Activated CD4-positive, CD25-positive, alpha-beta regulatory T cell treated with anti-CD3 and anti-CD28 coated beads, Interleukin-2, amount 50 U/mL, for 72 hours (primary cell): Measurements from ENCODE around the gene FRS2.

ENCODE experiments used
- DNase-seq: peaks from one replicate; pipeline ENCODE4 v3.0.0; 2021

FRS2 gene

DNA sequence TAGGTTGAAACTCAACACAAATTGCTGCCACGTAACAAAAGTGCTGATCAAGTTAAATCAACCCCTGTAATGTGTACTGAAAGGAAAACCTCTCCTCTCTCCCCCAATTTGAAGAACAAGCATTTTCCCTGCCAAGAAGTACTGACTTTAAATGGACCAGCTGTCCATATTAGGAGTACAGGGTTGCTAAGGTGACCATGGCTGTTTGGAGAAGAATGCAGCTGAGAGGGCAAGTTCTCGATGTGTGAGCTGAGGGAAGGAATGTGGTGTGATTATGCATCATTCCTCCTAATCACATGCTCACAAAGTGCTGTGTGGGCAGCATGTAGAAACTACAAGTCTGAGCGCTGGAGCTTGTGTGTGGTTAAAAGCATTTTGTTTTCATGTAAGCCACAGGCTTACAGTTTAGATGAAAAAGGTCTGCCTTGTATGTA is 64.2 kb downstream of the FRS2 start:
- DNase-seq = no peak

DNA sequence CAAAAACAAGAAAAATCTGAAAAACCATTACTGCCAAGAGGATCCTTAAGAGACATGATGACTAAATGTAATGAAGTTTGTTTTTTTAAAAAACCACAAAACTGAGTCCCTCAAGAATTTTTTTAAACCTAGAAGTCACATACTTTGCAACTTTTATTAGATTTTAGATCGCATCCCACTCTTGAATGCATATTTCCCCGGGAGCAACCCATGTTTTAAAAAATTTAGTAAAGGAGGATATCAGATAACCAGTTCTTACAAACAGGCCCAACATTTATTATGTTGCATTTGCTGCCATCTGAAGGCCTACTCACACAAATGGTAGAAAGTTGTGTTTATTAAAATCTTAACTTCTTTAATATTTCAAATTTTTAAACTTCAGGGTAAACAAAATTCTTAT is 70.8 kb downstream of the FRS2 start:
- DNase-seq = no peak

DNA sequence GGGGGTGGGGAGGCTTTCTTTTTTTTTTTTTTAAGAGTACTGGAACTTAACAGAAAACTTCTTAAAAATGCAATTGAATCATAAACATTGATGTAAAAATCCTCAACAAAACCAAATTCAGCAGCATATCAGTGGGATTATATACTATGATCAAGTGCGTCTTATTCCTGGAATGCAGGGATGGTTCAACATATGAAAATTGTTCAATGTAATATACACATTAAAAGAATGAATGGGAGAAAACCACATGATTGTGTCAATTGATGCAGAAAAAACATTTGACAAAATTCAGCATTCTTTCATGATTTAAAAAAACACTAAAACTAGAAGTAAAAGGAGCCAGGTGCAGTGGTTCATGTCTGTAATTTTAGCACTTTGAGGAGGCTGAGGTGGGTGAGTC is 73.9 kb downstream of the FRS2 start:
- no peak for DNase-seq

DNA sequence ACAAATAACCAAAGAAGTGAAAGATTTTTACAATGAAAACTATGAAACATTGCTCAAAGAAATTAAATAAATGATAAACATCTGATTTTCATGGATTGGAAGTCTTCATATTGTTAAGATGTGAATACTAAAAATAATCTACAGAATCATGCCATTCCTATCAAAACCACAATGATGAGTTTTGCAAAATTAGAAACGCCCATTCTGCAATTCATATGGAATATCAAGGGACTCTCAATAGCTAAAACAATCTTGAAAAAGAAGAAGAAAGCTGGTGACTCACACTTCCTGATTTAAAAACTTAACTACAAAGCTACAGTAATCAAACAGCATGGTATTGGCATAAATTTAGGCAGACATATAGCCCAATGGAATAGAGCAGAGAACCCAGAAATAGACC is 74.9 kb downstream of the FRS2 start:
- DNase-seq = no peak

DNA sequence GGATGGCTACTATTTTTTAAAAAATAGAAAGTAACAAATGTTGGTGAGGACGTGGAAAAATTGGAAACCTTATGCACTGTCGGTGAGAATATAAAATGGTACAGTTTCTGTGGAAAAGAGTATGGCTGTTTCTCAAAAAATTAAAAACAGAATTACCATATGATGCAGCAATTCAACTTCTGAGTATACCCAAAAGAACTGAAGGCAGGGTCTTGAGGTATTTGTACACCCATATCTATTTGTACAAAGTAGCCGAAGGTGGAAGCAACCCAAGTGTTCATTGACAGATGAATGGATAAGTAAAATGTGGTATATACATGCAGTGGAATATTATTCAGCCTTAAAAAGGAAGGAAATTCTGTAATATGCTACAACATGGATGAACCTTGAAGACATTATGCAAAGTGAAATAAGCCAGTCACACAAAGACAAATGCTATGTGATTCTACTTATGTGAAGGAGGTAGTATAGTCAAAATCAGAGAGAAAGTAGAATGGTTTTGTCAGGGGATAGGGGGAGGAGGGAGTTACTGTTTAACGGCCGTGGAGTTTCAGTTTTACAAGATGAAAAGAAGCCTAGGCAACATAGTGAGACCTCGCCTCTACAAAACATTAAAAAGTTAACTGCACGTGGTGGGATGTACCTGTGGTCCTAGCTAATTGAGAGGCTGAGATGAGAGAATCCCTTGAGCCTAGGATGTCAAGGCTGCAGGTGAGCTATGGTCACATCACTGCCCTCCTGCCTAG is 76.7 kb downstream of the FRS2 start:
- DNase-seq = no peak

DNA sequence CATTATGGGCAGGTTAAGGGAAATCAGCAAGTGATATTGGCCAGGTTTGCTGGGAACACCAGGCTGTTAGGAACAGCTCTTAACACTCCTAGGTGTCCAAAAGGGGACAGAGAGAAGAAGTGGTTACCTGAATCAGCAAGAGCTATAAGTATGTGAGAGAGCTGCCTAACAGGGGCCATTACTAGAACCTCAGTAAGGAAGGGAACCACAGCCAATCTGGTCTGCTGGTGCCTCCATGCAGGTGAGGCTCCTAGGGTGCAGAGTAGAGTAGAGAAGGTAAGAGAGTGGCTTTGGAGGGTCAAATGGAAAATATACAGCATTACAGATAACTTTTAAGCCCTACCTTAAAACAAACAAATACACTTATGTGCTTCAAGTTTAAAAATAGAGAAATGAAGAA is 78.5 kb downstream of the FRS2 start:
- no peak for DNase-seq

DNA sequence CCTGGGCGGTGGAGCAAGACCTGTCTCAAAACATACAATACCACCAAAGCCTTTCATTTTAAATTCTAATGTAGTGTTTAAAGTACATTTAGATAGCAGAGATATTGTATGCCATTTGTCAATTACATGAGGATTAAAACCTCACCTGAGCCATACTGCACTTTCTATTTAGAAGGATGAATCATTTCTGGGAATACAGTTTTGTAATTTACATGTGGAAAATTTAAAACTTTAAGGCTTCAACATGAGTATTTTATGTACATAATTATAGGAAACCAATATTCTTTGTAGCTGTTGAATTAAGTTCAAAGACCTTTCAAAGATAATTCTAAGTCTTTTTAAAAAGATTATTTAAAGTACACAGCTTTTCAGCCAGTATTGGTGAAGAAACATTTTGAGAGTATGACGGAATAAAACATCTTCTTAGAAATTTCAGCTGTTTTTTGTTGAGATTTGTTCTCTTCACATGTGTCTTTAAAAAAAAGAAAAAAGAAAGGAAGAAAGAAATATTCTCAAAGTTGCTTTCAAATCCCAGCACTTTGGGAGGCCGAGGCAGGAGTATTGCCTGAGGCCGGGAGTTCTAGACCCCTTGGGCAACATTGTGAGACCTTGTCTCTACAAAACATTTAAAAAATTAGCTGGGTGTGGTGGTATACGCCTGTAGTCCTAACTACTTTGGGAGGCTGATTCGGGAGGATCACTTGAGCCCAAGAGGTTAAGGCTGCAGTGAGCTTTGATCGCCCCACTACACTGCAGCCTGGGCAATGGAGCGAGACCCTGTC is 80.6 kb downstream of the FRS2 start:
- DNase-seq = no peak

DNA sequence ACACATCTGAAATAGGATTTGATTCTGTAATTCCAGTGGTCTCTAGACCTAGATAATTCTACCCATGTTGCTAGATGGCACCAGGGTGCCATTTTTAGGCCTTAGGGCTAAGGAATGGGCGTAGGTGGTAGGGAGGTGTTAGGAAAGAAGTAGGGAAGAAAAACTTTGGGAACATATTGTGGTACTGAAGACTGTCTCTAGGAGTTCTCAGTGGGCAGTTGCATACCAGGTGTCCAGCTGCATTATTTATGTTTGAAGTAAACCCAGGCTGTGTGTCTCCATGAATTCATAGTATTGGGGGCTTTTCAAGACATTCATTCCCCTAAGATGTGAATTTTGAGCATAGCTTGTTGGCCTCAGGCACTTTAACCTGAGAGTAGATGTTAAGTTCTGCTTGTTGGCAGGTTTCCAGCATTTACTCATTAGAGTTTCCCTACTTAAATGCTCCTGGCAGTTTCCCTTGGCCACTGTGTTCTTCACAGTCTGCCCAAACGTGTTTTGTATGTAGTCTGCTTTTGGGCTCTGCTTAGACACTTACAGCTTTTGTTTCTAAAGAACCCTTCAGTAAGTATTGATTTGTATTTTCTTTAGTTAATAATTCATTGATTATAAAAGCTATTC is 83.5 kb downstream of the FRS2 start:
- DNase-seq = no peak

DNA sequence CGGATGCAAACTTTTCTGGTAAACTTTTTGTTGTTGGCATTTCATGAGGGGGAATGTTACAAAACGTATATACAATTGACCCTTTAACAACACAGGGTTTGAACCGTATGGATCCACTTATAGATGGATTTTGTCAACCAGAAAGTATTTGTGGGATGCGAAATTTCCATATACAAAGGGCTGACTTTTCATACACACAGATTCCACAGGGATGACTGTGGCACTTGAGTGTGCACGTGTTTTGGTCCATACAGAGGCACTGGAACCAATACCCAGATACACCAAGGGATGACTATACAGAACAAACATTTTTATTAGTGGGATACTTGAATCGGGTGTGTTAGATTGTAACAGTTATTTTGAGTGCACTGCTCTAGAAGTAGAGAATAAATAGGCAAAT is 85.3 kb downstream of the FRS2 start:
- DNase-seq = no peak

DNA sequence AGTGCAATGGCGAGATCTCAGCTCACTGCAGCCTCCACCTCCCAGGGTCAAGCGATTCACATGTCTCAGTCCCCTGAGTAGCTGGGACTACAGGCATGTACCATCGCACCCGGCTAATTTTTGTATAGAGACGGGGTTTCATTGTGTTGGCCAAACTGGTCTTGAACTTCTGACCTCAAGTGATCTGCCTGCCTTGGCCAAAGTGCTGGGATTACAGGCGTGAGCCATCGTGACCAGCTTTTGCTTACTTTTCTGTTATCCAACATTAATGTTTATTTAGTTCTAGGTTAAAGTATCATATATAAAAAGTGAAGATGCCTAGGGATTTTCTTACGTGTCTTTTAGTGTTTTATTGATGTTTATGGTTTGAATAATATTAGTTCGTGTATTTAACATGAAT is 86.2 kb downstream of the FRS2 start:
- DNase-seq = no peak

DNA sequence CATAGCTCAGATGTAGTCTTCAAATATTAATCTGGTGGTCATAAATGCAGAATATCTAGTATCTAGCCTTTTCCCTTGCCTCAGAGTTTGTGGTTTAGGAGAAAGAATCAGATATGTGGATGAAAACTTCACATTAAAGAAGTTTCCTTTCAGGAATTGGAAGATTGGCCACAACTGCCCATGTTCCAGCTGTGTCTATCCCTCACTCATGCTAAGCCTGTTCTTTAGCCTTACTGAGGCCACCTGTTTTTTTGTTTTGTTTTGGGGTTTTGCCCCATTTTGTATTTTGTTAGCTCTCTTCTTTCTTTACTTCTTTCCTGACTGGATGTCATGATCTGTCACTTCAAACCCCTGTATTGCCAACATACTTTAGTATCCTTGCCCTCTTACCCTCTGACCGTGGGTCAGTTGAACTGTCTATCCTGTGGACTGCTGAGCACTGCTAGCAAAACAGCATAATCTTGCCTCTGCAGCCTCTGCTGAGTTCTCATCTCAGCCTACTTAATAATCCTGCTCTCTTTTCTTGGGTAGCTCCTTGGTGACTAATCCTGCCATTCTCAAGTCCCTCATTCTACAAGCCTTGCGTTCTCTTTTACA is 93.1 kb downstream of the FRS2 start:
- DNase-seq = no peak

DNA sequence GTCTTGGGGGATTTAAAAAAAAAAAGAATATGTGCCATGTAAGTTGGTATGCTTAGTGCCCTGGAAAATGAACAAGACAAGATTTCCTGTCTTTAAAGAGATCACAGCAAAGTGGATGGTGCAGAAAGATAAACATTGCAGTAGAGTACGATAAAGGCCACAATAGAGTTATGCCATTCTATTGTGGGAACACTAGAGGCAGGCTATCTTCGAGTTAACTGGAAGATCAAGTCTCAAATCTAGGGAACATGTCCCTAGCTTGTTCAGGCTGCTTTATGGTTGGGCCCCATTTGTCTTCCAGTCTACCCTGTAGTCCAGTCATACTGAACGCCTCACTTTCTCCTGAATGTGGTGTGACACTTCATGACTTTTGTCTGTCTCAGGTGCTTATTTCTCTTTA is 96.4 kb downstream of the FRS2 start:
- DNase-seq = no peak

DNA sequence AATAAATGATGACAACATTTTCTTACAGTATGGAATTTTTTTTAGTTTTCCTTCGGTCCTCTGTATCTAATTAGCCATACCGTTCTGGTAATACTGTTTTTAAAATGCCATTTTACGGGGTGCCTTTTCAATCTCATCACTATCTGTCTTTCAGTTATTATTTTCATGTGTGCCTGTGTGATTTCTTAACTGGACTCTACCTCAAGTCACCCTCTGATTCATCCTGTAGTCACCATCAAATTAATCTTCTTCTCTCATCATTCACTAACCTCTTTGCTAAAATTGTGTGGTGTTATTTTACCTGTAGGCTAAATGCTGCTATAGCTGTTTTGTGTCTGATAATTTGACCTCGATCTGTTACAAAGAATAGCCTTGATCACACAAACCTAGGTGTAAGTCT is 99.0 kb downstream of the FRS2 start:
- no peak for DNase-seq

DNA sequence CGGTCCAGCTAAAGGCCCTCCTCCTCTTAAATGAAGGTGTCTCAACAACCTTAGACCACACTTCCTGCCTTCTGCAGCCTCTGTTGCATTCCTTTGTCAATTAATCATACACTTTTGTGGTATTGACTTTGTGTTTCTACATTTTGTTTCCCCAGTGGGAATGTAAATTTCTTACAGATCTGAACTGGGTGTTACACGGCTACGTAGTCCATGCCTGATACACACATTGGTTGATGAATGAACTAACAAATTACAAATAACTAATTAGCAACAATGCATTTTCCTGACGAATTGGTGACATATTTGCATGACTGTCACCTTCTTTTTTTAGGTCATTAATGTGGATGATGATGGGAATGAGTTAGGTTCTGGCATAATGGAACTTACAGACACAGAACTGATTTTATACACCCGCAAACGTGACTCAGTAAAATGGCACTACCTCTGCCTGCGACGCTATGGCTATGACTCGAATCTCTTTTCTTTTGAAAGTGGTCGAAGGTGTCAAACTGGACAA is 99.9 kb downstream of the FRS2 start:
- DNase-seq = no peak

DNA sequence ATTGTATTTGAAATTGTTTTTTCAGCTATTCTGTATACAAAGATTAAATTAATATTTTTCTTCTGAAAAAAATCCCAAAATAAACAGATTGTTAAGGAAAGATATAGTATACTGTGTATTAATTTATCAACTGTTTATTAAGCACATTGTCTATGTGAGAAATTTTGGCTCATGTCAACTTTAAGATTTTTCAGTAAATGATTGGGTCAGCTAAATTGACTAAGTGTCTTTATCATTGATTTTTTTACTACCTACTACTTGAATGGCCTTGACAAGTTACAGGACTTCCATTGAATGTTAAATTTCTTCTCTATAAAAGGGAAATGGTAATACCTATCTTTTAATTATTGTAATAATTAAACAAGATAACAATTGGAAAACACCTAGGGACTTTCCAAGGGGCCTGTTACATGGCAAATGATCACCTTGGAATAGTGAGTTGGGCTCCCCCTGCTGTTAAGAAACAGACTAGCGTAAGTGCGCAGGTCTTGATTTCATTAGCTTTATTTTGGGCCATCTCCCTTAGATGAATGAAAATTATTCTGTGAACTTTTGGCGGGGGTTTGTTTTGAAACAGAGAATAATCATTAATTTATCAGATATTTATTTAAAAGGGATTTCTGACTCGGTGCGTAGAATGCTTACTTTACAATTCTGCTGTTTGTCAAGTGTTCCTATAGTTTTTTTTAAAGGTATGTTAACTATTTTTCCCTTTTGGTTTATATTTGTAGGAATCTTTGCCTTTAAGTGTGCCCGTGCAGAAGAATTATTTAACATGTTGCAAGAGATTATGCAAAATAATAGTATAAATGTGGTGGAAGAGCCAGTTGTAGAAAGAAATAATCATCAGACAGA is 100.6 kb downstream of the FRS2 start:
- no peak for DNase-seq

DNA sequence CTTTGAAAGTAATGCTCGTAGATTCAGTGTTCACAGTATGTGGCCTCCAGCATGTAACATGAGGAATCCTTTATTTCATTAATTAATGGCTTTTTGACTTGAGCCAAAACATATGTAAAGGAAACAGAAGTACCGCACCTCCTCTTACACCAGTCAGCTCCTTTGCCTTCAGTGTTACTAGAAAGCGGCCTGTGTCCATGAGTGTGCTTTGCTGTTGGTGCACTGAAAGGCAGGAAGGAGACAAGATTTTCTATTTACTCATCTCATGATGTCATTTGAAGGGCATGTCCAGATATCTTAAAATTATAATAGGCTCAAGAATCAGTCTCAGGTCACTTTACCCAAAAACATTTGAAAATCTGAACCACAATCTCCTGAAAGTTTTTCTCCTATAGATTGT is 105.2 kb downstream of the FRS2 start:
- no peak for DNase-seq

DNA sequence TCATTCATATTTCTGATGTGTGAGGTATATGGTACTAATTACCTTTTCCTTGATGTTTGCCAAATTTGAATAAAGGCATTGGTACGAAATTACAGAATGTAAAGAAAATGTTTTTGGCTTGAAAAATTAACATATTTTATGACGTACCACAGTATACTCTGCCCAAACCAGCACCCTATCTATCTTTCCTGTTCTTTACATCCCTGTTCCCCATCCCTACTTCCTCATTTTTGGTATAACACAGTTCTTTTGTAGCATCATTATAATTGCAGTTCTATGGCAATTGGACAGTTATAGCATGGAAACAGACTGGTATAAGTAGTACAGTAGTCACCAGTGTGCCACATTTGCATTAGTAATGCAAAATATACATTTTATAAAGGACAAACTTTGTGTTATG is 108.1 kb downstream of the FRS2 start:
- DNase-seq = no peak

DNA sequence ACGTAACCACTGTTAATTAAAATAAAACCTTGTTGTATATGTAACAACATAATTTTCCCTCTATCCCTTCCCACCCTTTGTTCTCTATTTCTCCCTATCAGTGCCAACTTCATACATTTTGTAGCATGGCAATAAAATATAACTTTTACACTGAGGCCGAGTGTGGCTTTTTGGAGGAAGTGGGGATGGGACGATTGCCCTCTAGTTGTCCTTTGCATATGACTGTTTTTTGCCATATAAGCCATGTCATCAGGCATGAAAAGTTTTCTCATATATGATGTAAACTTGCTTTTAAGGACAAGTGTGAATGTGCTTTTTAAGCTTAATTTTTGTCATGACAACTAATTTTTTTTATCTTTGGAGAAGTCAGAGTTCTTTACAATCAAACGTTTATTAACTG is 108.8 kb downstream of the FRS2 start:
- DNase-seq = no peak

DNA sequence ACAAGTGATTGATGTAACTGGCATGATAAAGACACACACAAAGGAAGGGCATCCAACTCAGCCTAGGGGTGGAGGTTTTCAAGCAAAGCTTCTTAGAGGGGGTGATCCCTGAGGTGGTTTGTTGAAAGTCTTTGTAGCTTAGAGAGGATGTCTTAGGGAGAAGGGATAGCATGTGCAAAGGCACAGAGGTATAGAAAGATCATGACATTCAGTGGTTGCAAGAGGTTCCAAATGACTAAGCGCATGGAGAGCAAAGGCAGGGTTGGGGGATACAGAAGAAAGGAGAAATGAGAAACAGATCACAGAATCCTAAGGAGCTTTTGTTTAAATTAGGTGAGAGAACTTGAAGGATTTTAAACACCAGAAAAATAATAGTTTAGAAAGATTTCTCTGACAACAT is 109.9 kb downstream of the FRS2 start:
- no peak for DNase-seq

DNA sequence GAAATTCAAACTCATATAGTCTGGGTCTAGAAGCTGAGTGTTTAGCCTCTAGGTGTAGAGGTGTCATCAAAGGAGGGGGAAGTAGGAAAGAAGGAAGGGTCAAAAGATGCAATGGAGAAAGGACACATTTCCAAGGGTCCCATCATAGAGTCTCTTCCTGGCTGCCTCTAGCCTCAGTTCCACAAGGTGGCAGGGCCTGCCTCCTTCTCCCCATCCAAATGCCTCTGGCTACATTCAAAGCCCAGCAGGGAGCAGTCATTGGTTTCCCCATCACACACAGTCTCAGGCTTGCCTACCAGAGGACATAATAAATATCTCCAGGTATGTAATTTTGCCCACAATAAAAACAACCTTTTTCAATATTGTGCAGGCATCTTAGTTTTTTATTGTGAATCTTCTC is 113.0 kb downstream of the FRS2 start:
- DNase-seq = no peak

DNA sequence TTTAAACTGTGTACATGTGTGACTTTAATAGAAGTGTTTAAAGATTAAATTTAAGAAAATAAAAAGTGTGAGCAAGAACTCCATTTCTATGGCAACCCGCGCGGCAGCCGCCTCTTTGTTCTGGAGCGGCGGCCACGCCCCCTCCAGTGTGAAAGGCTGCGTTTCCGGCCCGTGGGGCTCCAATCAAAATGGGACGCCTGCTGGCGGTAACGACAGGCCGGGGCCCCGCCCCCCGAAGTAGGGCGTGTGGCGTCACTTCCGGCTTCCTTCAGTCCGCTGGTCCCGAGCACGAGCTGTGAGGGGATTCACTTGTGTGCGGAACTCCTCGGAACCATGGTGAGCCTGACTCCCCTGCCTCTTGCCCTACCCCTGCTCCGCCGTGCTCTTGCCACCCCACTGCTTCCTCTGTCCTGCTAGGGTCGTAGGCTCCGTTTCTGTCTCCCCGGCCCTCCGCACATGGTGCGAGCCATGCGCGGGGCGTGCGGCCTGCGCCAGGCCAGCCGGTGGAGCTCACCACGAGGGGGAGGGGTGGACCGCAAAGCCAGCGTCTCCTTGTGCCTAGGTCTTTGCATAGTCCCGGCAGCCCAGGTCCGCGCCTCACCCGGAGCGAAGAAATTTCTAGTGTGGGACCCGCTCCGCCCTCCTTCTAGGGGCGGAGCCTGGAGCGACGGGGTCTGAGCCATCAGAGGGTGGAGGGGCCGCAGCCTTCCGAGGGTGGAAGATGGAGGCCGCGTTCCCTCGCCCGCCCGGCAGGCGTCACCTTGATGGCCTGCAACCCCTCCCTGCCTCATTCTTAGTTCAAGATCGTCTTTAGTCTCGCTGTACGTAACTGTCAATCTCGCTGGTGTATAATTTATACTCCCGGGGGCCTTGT is 115.2 kb downstream of the FRS2 start, which contains the start of gene CCT2:
CCT2 (plus strand) TSS at position 271 of the 874 bp plus-strand sequence; CDS start at position 334, 63 bp downstream.
- peak; percentile 96 for DNase-seq
